ENCODE results near the gene PLXNA1.

The PLXNA1 gene

GRCh38 chr3:126990890-126991289 is 8.0 kb downstream of the PLXNA1 start:
- Histone ChIP-seq H3K27me3 (ENCODE audit: insufficient read depth, poor library complexity, severe bottlenecking) (no peaks in the 10 kb centered on the region), H3K4me3 (replicated peaks; ENCODE audit: insufficient read depth, low read length) (no peak overlapping the region), H3K27ac (replicated peaks) (no peak overlapping the region)
- no peak for DNase-seq (ENCODE audit: low read depth in 1 of 2, low spot score in 1 of 2)
- TF ChIP-seq CTCF (IDR thresholded peaks at IDR 0.05; ENCODE audit: insufficient read depth, low read length) (no peak), GABPA (IDR thresholded peaks at IDR 0.05; ENCODE audit: low read depth) (no peak), SPI1 (IDR thresholded peaks at IDR 0.05; ENCODE audit: borderline replicate concordance, low read depth) (no peak), POLR2AphosphoS5 (IDR thresholded peaks at IDR 0.05; ENCODE audit: low read depth) (no peak), REST (IDR thresholded peaks at IDR 0.05; ENCODE audit: insufficient replicate concordance, low read depth) (no peak)

- H3K27ac ChIP-seq (replicated peaks) = no peak overlapping the region
- no peaks in the 10 kb centered on the region for H3K27me3 ChIP-seq (ENCODE audit: insufficient read depth, poor library complexity, severe bottlenecking)
- no peak overlapping the region for H3K4me3 ChIP-seq (replicated peaks; ENCODE audit: insufficient read depth, low read length)
- TF ChIP-seq POLR2AphosphoS5 (IDR thresholded peaks at IDR 0.05; ENCODE audit: low read depth) (no peak), CTCF (IDR thresholded peaks at IDR 0.05; ENCODE audit: insufficient read depth, low read length) (no peak), GABPA (IDR thresholded peaks at IDR 0.05; ENCODE audit: low read depth) (no peak), SPI1 (IDR thresholded peaks at IDR 0.05; ENCODE audit: borderline replicate concordance, low read depth) (no peak), REST (IDR thresholded peaks at IDR 0.05; ENCODE audit: insufficient replicate concordance, low read depth) (no peak)
- no peak for DNase-seq (ENCODE audit: low read depth in 1 of 2, low spot score in 1 of 2)
Observed at GRCh38 chr3:126991366-126992200, 8.7 kb downstream of the PLXNA1 start.

- TF ChIP-seq GABPA (IDR thresholded peaks at IDR 0.05; ENCODE audit: low read depth) (no peak), POLR2AphosphoS5 (IDR thresholded peaks at IDR 0.05; ENCODE audit: low read depth) (no peak), REST (IDR thresholded peaks at IDR 0.05; ENCODE audit: insufficient replicate concordance, low read depth) (no peak), SPI1 (IDR thresholded peaks at IDR 0.05; ENCODE audit: borderline replicate concordance, low read depth) (no peak), CTCF (IDR thresholded peaks at IDR 0.05; ENCODE audit: insufficient read depth, low read length) (no peak)
- Histone ChIP-seq H3K27ac (replicated peaks) (no peak overlapping the region), H3K27me3 (ENCODE audit: insufficient read depth, poor library complexity, severe bottlenecking) (no peaks in the 10 kb centered on the region), H3K4me3 (replicated peaks; ENCODE audit: insufficient read depth, low read length) (no peak overlapping the region)
- DNase-seq (ENCODE audit: low read depth in 1 of 2, low spot score in 1 of 2) = no peak
Observed at GRCh38 chr3:126992216-126992615, 9.3 kb downstream of the PLXNA1 start.

Measured in HL-60 (cell line).